SH-SY5Y (cell line): ENCODE data around the gene PEX16.

Source experiments
- GATA2 ChIP-seq: IDR thresholded peaks from 2 replicates; pipeline ENCODE4 v1.6.1; 2011; ENCODE audit warnings: mild to moderate bottlenecking, low read depth, low read length
- GATA3 ChIP-seq: IDR thresholded peaks from 2 replicates; pipeline ENCODE4 v1.6.1; 2011; ENCODE audit warnings: low read depth, mild to moderate bottlenecking, low read length, moderate library complexity

- TF ChIP-seq GATA2, result no peak
- no peak for TF ChIP-seq GATA3
These were observed 13.4 kb upstream of the PEX16 start for GRCh38 chr11:45930951-45931570.
